Neuronal stem cell (in vitro differentiated cells): ENCODE results near the gene PDCD4.

ENCODE experiments used
- DNase-seq: peaks from one replicate; pipeline ENCODE4 v3.0.0-alpha.2; 2013; ENCODE audit warnings: low spot score
- H2AFZ ChIP-seq: one replicate; pipeline ENCODE4 v1.6.1; 2013; ENCODE audit warnings: mild to moderate bottlenecking, low read length, inconsistent platforms
- H2AK5ac ChIP-seq: 2 replicates; pipeline ENCODE4 v1.6.1; 2013; ENCODE audit warnings: low read depth, mild to moderate bottlenecking, inconsistent platforms, low read length, moderate library complexity, mixed read lengths
- H2BK120ac ChIP-seq: 2 replicates; pipeline ENCODE4 v1.6.1; 2013; ENCODE audit warnings: low read depth, mild to moderate bottlenecking, inconsistent platforms, low read length, moderate library complexity, mixed read lengths
- H2BK12ac ChIP-seq: one replicate; pipeline ENCODE4 v1.6.1; 2013; ENCODE audit warnings: low read length, inconsistent platforms
- H2BK15ac ChIP-seq: 2 replicates; pipeline ENCODE4 v1.6.1; 2013; ENCODE audit warnings: mild to moderate bottlenecking, low read length, inconsistent platforms, mixed read lengths
- H2BK5ac ChIP-seq: one replicate; pipeline ENCODE4 v1.6.1; 2013; ENCODE audit warnings: inconsistent platforms, mild to moderate bottlenecking, low read length, moderate library complexity
- H3K14ac ChIP-seq: one replicate; pipeline ENCODE4 v1.6.1; 2013; ENCODE audit warnings: low read length, inconsistent platforms
- H3K18ac ChIP-seq: 2 replicates; pipeline ENCODE4 v1.6.1; 2013; ENCODE audit warnings: low read length, inconsistent platforms
- H3K23ac ChIP-seq: 2 replicates; pipeline ENCODE4 v1.6.1; 2013; ENCODE audit warnings: low read depth, mild to moderate bottlenecking, mixed read lengths, low read length, inconsistent platforms; ENCODE audit not compliant: poor library complexity
- H3K27ac ChIP-seq: replicated peaks from 3 replicates; pipeline ENCODE4 v1.5.1; 2013; ENCODE audit warnings: low read length, inconsistent platforms
- H3K27me3 ChIP-seq, 3 experiments: 2 replicates each; pipeline ENCODE4 v1.6.1; 2013; ENCODE audit warnings: low read length in 3 of 3, mild to moderate bottlenecking in 2 of 3, inconsistent platforms in 1 of 3, low read depth in 1 of 3, mixed read lengths in 1 of 3, moderate library complexity in 1 of 3; ENCODE audit not compliant: control insufficient read depth in 3 of 3, insufficient read depth in 3 of 3
- H3K36me3 ChIP-seq, 2 donors: replicated peaks in 1 of 2; 2 replicates each; pipeline ENCODE4 v1.6.1; 2013; ENCODE audit warnings: low read length in 2 of 2; ENCODE audit not compliant: control insufficient read depth in 2 of 2, insufficient read depth in 2 of 2
- H3K4ac ChIP-seq: 2 replicates; pipeline ENCODE4 v1.6.1; 2013; ENCODE audit warnings: inconsistent platforms, mild to moderate bottlenecking, low read length, moderate library complexity
- H3K4me1 ChIP-seq, 2 donors: 1 replicate in 1 of 2; 2 replicates in 1 of 2; pipeline ENCODE4 v1.6.1; 2013; ENCODE audit warnings: low read length in 2 of 2, low read depth in 1 of 2; ENCODE audit not compliant: control insufficient read depth in 2 of 2, insufficient read depth in 1 of 2
- H3K4me2 ChIP-seq: one replicate; pipeline ENCODE4 v1.6.1; 2013; ENCODE audit warnings: mild to moderate bottlenecking, low read length, inconsistent platforms; ENCODE audit not compliant: insufficient read depth, poor library complexity, severe bottlenecking
- H3K4me3 ChIP-seq, 2 donors: 2 replicates each; pipeline ENCODE4 v1.5.1; 2013; ENCODE audit warnings: low read length in 2 of 2, mild to moderate bottlenecking in 2 of 2, inconsistent platforms in 1 of 2, moderate library complexity in 1 of 2
- H3K79me1 ChIP-seq: one replicate; pipeline ENCODE4 v1.6.1; 2013; ENCODE audit warnings: low read depth, mild to moderate bottlenecking, inconsistent platforms, low read length, moderate library complexity
- H3K9ac ChIP-seq: one replicate; pipeline ENCODE4 v1.6.1; 2013; ENCODE audit warnings: mild to moderate bottlenecking, low read depth, low read length, inconsistent platforms; ENCODE audit not compliant: poor library complexity
- H3K9me3 ChIP-seq, 2 donors: replicated peaks in 1 of 2; 2 replicates each; pipeline versions ENCODE3 to v1.6.1; 2013; ENCODE audit warnings: low read length in 2 of 2, mild to moderate bottlenecking in 2 of 2, inconsistent platforms in 1 of 2, low read depth in 1 of 2, mixed read lengths in 1 of 2, moderate library complexity in 1 of 2; ENCODE audit not compliant: control insufficient read depth in 2 of 2, insufficient read depth in 1 of 2
- H4K8ac ChIP-seq: one replicate; pipeline ENCODE4 v1.6.1; 2013; ENCODE audit warnings: low read depth, mild to moderate bottlenecking, inconsistent platforms, low read length, moderate library complexity
- H4K91ac ChIP-seq: one replicate; pipeline ENCODE4 v1.6.1; 2013; ENCODE audit warnings: low read length, low read depth, mild to moderate bottlenecking, inconsistent platforms; ENCODE audit not compliant: poor library complexity
- WGBS, 2 donors: extraction: QIAGEN DNeasy Blood & Tissue Kit; methylation state at CpG; one replicate each; pipeline ENCODE4 v1.1.7; 2013; ENCODE audit warnings: missing lambda C conversion rate in 2 of 2, mixed read lengths in 1 of 2; ENCODE audit not compliant: insufficient read length in 2 of 2, insufficient replicate concordance in 1 of 2; ENCODE audit errors: extremely low coverage in 2 of 2; 5-methylcytosine and 5-hydroxymethylcytosine counted together

PDCD4 gene

DNA sequence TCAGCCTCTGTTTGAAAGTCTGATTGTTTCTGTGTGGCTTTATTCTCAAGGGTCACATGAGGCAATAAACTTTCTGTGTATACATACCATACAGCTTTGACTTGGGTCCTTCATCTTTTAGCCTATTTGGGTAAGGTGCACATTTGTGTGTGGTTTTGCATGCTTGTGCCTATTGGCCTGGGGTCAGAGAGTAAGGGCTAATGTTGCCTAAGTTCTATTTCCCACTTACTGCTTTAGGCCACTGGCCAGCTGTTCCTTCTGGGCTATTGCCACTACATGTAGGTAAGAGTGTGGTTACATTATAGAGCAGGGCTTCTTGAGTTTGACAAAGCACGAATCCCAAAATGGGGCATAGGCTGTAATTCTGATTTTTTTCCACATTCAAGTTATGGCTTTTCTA lies 25.5 kb downstream of the PDCD4 start:
- no peak overlapping the region for H2BK15ac ChIP-seq
- H3K9ac ChIP-seq: no peak overlapping the region
- H3K18ac ChIP-seq: no peak overlapping the region
- WGBS, 2 donors: no CpG with 5 or more reads among the region's 1 CpG
- DNase-seq: no peak
- H3K4me1 ChIP-seq: peaks cover 0 to 1% of the 10 kb centered on the region in 2 donors
- H3K27ac ChIP-seq: no peak overlapping the region
- H2BK120ac ChIP-seq: no peak overlapping the region
- no peak overlapping the region for H3K4me2 ChIP-seq
- no peaks in the 10 kb centered on the region for H3K27me3 ChIP-seq
- H4K91ac ChIP-seq: no peak overlapping the region
- peaks cover 11 to 99% of the 10 kb centered on the region in 2 donors for H3K36me3 ChIP-seq
- no peak overlapping the region for H2BK12ac ChIP-seq
- H2BK5ac ChIP-seq: no peak overlapping the region
- H3K14ac ChIP-seq: no peak overlapping the region
- H3K4ac ChIP-seq: no peak overlapping the region
- no peak overlapping the region for H2AFZ ChIP-seq
- H4K8ac ChIP-seq: no peak overlapping the region
- H3K4me3 ChIP-seq: no peak overlapping the region
- H3K9me3 ChIP-seq: no peaks in the 10 kb centered on the region
- no peak overlapping the region for H3K23ac ChIP-seq
- H2AK5ac ChIP-seq: no peak overlapping the region
- H3K79me1 ChIP-seq: no peaks in the 10 kb centered on the region

DNA sequence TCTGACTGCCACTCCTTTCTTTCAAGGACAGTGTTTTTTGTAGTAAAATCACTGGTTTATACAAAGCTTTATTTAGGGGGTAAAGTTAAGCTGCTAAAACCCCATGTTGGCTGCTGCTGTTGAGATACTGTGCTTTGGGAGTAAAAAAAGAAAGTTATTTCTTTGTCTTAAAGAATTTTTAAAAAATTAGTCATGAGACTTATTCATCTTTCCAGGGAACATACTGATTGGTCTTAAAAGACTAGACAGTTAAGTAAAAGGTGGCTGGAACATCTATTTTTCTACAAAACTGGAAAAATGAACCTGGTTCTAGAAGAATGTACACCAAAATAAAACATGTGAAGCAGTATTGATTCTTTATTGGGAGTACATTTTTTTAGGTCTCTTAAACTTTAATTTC lies 26.7 kb downstream of the PDCD4 start:
- no peak overlapping the region for H4K91ac ChIP-seq
- no peak overlapping the region for H3K4me2 ChIP-seq
- H3K4me1 ChIP-seq: peaks cover 0 to 1% of the 10 kb centered on the region in 2 donors
- no peak overlapping the region for H3K18ac ChIP-seq
- H3K36me3 ChIP-seq: peaks cover 9 to 95% of the 10 kb centered on the region in 2 donors
- H3K23ac ChIP-seq: no peak overlapping the region
- no peak overlapping the region for H2BK120ac ChIP-seq
- no peak overlapping the region for H3K4me3 ChIP-seq
- no peak overlapping the region for H3K14ac ChIP-seq
- no peak overlapping the region for H2AFZ ChIP-seq
- DNase-seq: no peak
- H2AK5ac ChIP-seq: no peak overlapping the region
- no peaks in the 10 kb centered on the region for H3K79me1 ChIP-seq
- H3K4ac ChIP-seq: no peak overlapping the region
- H2BK5ac ChIP-seq: no peak overlapping the region
- no peaks in the 10 kb centered on the region for H3K9me3 ChIP-seq
- H3K9ac ChIP-seq: no peak overlapping the region
- no peak overlapping the region for H2BK12ac ChIP-seq
- no peak overlapping the region for H3K27ac ChIP-seq
- no peaks in the 10 kb centered on the region for H3K27me3 ChIP-seq
- H4K8ac ChIP-seq: no peak overlapping the region
- H2BK15ac ChIP-seq: no peak overlapping the region

DNA sequence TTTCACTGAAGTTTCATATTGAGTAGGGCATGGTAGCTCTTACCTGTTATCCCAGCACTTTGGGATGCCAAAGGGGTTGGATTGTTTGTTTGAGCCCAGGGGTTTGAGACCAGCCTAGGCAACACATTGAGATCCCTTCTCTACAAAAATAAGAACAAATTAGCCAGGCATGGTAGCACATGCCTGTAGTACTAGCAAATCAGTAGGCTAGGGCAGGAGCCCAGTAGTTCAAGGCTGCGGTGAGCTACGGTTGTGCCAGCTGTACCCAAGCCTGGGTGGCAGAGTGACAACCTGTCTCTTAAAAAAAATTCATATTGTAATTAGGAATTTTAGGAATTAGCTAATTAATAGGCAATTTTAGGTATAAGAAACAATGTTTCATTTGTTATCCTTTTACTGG lies 29.3 kb downstream of the PDCD4 start:
- Histone ChIP-seq H2BK15ac (no peak overlapping the region), H2BK120ac (no peak overlapping the region), H3K14ac (no peak overlapping the region), H2AK5ac (no peak overlapping the region), H3K18ac (no peak overlapping the region), H3K27ac (no peak overlapping the region), H3K4me3 (no peak overlapping the region), H3K4ac (no peak overlapping the region), H3K9me3 (no peaks in the 10 kb centered on the region), H4K91ac (no peak overlapping the region), H3K4me2 (no peak overlapping the region), H2BK5ac (no peak overlapping the region), H3K36me3 (peaks cover 6 to 80% of the 10 kb centered on the region in 2 donors), H3K27me3 (no peaks in the 10 kb centered on the region), H3K79me1 (no peaks in the 10 kb centered on the region), H3K9ac (no peak overlapping the region), H3K4me1 (peaks cover 0 to 1% of the 10 kb centered on the region in 2 donors), H2AFZ (no peak overlapping the region), H4K8ac (no peak overlapping the region), H3K23ac (no peak overlapping the region), H2BK12ac (no peak overlapping the region)
- WGBS, 2 donors: no CpG with 5 or more reads among the region's 2 CpGs
- no peak for DNase-seq

DNA sequence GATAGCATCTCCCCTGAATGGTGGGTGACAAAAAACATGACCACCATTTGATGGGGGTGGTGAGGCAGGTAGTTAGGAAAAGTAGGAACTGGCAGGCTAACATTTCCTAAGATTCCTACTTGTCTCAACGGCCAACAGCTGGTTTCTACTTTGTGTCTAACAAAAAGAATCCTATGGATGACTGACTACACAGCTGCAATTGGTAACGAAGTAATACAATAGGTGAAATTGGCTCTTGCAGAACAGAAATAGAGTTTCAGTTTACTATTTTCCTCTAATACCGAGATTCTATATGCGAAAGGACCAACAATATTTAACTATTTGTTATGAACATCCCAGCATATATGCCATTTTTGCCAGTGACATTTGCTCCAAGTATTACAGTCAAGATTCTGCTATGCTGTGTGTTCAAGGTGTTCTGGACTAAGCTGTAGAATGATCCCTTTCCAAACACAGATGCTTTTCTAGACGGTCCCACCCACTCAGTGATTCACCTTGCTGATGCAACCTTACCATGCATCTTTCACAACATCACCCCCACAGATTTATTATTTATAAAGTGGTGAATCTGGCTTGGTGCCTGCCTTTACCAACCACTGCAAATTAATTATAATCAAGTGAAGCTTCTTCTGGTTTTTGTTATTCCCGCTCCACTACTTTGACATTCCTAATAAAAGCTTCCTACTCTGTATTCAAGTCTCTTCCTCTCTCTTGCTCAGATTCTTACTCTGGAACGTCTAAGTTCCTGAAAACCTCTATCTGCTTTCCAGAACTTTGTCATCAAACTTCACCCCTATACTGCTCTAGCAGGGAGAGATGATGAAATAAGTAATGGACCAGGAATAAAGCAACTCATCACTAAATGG lies 30.5 kb downstream of the PDCD4 start:
- Histone ChIP-seq H4K8ac (no peak overlapping the region), H2BK12ac (no peak overlapping the region), H3K9me3 (no peaks in the 10 kb centered on the region), H3K27me3 (no peaks in the 10 kb centered on the region), H4K91ac (no peak overlapping the region), H3K4me1 (peaks cover 0 to 1% of the 10 kb centered on the region in 2 donors), H3K4ac (no peak overlapping the region), H3K18ac (no peak overlapping the region), H3K79me1 (no peaks in the 10 kb centered on the region), H2BK120ac (no peak overlapping the region), H3K36me3 (peaks cover 4 to 68% of the 10 kb centered on the region in 2 donors), H3K14ac (no peak overlapping the region), H2BK15ac (no peak overlapping the region), H3K27ac (no peak overlapping the region), H3K4me2 (no peak overlapping the region), H2AFZ (no peak overlapping the region), H2AK5ac (no peak overlapping the region), H3K9ac (no peak overlapping the region), H3K4me3 (no peak overlapping the region), H3K23ac (no peak overlapping the region), H2BK5ac (no peak overlapping the region)
- WGBS, 2 donors: no CpG with 5 or more reads among the region's 7 CpGs
- DNase-seq: no peak
